Measurements from ENCODE around the gene FAM169A.
A peak's percentile ranks its signal among the peaks of the same experiment; 100 is the strongest.
"Not testable (repeated sequence)": the region's sequence is repeated elsewhere in the genome, so short reads cannot be mapped to it uniquely, and the experiment has no call there.

The FAM169A gene

DNA sequence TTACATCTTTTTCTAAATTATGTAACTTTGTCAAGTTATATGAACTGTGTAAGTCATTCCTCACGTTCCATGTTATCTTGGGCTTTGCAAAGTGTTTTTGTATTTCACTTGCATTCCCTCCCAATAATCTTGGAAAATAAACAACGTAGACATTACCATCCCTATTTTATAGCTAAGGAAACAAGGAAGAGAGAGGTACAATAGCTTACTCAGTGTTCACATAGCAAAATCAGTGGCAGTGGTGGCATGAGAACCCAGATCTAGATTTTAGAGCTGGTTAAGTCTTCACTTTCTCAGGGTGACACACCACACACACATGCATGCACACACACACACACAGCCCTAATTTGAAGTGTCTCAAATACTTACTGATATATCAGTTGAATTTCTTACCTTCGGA lies 65.0 kb downstream of the FAM169A start:
- DNase-seq (ENCODE audit: low read depth, low spot score) = no peak

DNA sequence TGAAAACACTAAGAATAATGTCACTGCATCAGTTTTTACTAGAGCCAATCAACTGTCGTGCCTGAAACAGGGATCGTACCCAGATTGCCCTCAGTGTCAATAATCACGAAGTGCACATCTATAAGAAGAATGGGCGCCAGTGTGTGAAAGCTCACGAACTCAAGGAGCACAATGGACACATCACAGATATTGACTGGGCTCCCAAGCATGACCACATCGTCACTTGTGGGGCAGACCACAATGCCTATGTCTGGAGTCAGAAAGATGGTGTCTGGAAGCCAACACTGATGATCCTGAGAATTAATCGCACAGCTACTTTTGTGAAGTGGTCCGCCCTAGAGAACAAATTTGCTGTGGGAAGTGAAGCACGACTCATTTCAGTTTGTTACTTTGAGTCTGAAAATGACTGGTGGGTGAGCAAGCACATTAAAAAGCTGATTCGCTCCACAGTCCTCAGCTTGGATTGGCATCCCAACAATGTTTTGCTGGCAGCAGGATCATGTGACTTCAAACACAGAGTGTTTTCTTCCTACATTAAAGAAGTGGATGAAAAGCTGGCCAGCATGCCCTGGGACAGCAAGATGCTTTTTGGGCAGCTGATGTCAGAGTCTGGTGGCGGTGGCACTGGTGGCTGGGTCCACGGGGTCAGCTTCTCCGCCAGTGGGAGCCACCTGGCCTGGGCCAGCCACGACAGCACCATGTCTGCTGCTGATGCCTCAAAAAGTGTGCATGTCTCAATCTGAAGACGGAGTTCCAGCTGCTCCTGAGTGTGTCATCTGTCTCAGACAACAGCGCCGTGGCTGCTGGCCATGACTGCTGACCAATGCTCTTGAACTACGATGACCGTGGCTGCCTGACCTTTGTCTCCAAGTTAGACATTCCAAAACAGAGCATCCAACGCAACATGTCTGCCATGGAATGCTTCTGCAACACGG lies 66.9 kb downstream of the FAM169A start:
- DNase-seq (ENCODE audit: low read depth, low spot score) = no peak

DNA sequence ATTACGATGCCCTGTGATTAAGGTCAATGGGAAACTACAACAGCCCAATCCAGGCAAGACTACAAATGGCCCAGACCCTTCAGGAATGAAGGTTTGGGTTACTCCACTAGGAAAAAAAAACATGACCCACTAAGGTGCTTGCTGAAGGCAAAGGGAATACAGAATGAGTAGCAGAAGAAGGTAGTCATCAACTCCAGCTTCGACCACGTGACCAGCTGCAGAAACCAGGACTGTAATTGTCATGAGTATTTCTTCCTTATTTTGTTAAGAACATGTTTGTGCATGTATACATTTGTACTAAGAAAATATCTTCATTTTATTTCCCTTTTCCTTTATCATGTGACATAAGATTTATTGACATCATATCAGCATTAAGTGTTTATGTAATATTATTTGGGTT lies 74.5 kb downstream of the FAM169A start:
- not testable (repeated sequence) for DNase-seq (ENCODE audit: low read depth, low spot score)

DNA sequence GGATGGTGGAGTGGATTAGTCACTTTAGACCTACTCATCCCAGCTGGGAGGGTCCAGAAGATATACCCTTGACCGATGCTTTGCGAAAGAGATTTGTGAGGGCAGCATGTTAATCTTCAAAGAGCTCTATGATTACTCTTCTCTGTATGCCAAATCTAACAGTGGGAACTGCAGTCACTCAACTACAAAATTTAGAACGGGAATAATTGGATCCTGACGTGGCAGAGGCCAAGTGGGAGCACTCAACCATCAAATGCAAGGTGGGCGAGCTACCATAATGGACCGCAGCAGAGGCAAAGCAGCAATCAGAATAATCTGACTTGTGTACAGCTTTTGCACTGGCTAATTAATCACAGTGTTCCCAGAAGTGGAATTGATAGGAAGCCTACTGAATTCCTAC lies 78.8 kb downstream of the FAM169A start:
- no peak for DNase-seq (ENCODE audit: low read depth, low spot score)

DNA sequence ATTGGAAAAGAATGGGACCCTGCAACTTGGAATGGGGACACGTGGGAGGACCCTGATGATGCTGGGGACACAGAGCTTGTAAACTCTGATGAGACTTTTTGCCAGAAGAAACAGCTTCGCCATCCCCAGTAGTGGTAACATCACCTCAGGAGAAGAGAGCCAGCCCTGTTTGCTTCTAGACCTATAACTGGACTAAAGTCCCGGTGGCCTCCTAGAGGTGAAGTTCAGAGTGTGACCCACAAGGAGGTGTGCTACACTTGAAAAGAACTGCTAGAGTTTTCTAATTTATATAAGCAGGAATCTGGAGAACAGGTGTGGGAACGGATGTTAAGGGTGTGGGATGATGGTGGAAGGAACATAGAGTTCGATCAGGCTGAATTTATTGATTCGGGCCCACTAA lies 79.3 kb downstream of the FAM169A start:
- DNase-seq (ENCODE audit: low read depth, low spot score) = no peak

DNA sequence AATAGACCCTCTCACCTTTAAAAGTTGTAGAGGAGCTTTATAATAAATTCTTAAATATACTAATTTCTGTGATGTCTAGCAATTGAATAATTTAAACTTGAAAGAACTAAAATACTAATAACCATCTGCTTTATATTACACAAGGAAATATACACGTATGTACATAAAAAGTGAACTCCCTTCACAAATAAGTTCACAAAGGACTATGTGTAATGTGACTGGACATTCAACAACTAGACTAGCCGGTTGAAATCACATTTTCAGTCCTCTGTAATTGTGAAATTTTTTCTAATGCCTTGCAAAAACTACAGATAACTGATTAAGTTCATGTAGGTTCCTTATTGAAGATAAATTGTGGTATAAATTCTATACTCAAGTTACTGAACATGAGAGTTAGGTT lies 87.6 kb downstream of the FAM169A start:
- DNase-seq (ENCODE audit: low read depth, low spot score) = no peak

GRCh38 chr5:74772359-74772758 lies 93.8 kb downstream of the FAM169A start:
- no peak for DNase-seq (ENCODE audit: low read depth, low spot score)

- DNase-seq (ENCODE audit: low read depth, low spot score) = no peak
Measured at GRCh38 chr5:74767579-74767913, 98.6 kb downstream of the FAM169A start.

GRCh38 chr5:74766849-74767578 lies 99.2 kb downstream of the FAM169A start, which contains the start of the genes GFM2 and NSA2:
Gene GFM2 (minus strand): TSS chr5:74767117. CDS start chr5:74763742, 3,375 bp downstream.
Gene NSA2 (plus strand): TSS chr5:74767249. CDS start chr5:74767361, 112 bp downstream.
- peak; percentile 88 for DNase-seq (ENCODE audit: low read depth, low spot score)

GRCh38 chr5:74766418-74766848 lies 99.8 kb downstream of the FAM169A start:
- DNase-seq (ENCODE audit: low read depth, low spot score) = peak; percentile 8

GRCh38 chr5:74765929-74766328 lies 100.3 kb downstream of the FAM169A start:
- no peak for DNase-seq (ENCODE audit: low read depth, low spot score)

DNA sequence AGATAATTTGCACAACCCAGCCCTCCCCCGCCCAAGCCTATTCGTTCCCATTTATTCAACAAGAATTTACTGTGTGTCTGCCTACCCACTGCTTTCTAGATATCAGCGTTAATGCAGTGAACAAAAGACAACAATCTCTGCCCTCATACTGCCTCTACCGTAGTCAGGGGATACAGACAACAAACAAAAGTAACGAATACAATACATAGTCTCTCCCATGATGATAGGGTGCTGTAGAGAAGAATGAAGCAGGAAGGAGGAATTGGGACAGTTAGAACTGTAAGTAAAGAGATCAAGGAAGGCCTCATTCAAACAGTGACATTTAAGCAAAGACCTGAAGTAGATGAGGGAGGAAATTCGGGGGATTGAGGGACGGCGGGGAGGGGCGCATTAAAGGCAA lies 101.0 kb downstream of the FAM169A start:
- no peak for DNase-seq (ENCODE audit: low read depth, low spot score)

- DNase-seq (ENCODE audit: low read depth, low spot score) = no peak
Measured at GRCh38 chr5:74763504-74763903, 102.7 kb downstream of the FAM169A start.

DNA sequence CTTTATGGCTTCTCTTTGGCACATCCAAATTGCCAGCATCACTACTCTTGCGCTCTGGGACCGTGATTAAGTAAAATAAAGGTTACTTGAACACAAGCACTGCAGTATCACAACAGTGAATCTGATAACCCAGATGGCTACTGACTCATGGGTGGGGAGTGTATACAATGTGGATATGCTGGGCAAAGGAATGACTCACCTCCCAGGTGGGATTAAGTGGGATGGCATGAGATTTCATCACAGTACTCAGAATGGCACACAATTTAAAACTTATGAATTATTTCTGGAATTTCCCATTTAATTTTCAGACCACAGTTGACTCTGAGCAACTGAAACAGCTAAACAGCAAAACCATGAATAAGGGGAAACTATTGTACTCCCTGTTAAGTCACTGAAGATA lies 103.6 kb downstream of the FAM169A start:
- DNase-seq (ENCODE audit: low read depth, low spot score) = no peak

DNA sequence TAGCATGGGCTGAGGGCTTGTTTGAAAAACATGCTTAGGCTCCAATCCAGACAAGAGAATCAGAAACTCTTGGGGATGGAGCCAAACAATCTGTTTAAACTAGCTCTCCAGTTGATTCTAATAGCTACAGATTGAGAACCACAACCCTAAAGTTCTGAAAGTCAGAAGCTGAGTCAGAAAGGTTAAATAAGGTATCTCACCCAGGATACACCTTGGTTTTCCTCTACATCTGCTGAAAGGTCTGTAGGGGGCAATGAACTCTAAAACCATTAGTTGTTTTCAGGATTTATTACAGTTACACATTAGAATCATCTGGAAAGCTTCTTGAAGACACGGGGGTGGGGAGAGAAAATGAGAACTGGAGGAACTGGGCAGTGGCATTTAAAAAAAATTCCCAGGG lies 104.9 kb downstream of the FAM169A start:
- no peak for DNase-seq (ENCODE audit: low read depth, low spot score)

GRCh38 chr5:74748742-74749141 lies 117.4 kb downstream of the FAM169A start:
- DNase-seq (ENCODE audit: low read depth, low spot score) = not testable (repeated sequence)

DNA sequence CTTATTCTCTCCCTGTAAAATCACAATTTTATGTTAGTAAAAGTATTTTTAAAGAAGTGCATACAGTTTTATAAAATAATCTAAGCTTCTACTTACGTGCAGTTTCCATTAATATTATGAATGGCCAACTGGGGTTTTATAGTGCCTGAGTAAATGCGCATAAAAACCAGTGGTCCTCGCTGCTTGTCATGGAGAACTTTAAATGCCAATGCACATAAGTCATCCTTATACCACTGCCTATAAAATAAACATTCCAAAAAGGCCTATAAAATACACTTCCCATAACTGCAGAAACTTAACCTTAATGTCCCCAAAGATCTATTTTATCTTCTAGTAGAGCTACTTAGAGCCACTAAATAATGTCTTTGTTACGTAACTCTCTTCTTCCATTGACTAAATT lies 127.8 kb downstream of the FAM169A start:
- no peak for DNase-seq (ENCODE audit: low read depth, low spot score)

GRCh38 chr5:74736759-74737158 lies 129.4 kb downstream of the FAM169A start:
- DNase-seq (ENCODE audit: low read depth, low spot score) = no peak

Data from activated CD4-positive, CD25-positive, alpha-beta regulatory T cell treated with anti-CD3 and anti-CD28 coated beads, Interleukin-2, amount 50 U/mL, for 16 hours (primary cell).